HepG2 (cell line): Measurements from ENCODE around the gene CA10. TPM values are rescaled to one million over a fixed set of nuclear protein-coding genes. Genes with fewer than 3 reads are reported as not detected.
A peak's percentile ranks its signal among the peaks of the same experiment; 100 is the strongest.

Experiments used
- ATAC-seq: fragments of 200-7000 bp; cut with Tn5 transposase; 3 replicates; pipeline ENCODE4 v1.9.1; 2020; ENCODE audit warnings: mild to moderate bottlenecking, moderate library complexity
- BruUV-seq: library from RNA; stranded (reverse); fragments of 400-500 nt; replicated peaks from 2 replicates; lab custom pipeline; 2021; lab: Mats Ljungman, UMichigan
- CTCF ChIA-PET: fragments of 300-600 bp; formaldehyde crosslinking; extraction: SDS; loops from one replicate; lab custom pipeline; 2021; ENCODE audit warnings: low total read pairs, inconsistent platforms, low intra/inter-chr PET ratio; lab: Yijun Ruan, JAX
- POLR2A ChIA-PET: fragments of 350-600 bp; sonication (Branson Sonifier 250); formaldehyde crosslinking; loops from one replicate; lab custom pipeline; 2020; ENCODE audit warnings: antibody characterized with exemption, inconsistent platforms; lab: Yijun Ruan, JAX
- DNase-seq: peaks from one replicate; pipeline ENCODE4 v3.0.0-alpha.2; 2015; ENCODE audit warnings: low spot score
- FAIRE-seq: peaks from 3 replicates; lab custom pipeline; 2011; peaks lifted over from hg19 to GRCh38; lab: Jason Lieb, UNC
- H2AFZ ChIP-seq: one replicate; pipeline ENCODE4 v1.6.1; 2011; ENCODE audit warnings: low read length, inconsistent platforms
- H3K27ac ChIP-seq: fragments of 300-600 bp; 3 replicates; pipeline ENCODE4 v1.8.0; 2011; ENCODE audit warnings: mixed run types, mild to moderate bottlenecking, mixed read lengths, low read length, inconsistent platforms; ENCODE audit not compliant: insufficient read depth; ENCODE audit errors: extremely low read length
- H3K27me3 ChIP-seq, 2 experiments: fragments of 200-600 bp in 1 of 2; 2 replicates in 1 of 2; 3 replicates in 1 of 2; pipeline versions ENCODE4 v1.6.0 to v1.8.0; 2011; ENCODE audit warnings: low read length in 2 of 2, mild to moderate bottlenecking in 2 of 2, moderate library complexity in 2 of 2, inconsistent platforms in 1 of 2; ENCODE audit not compliant: insufficient read depth in 2 of 2, control insufficient read depth in 1 of 2
- H3K36me3 ChIP-seq, 2 experiments: fragments of 200-600 bp in 1 of 2; replicated peaks in 1 of 2; 2 replicates in 1 of 2; 3 replicates in 1 of 2; pipeline versions ENCODE4 v1.5.1 to v1.8.0; 2011; ENCODE audit warnings: low read length in 2 of 2, inconsistent platforms in 1 of 2; ENCODE audit not compliant: insufficient read depth in 2 of 2, control insufficient read depth in 1 of 2
- H3K4me1 ChIP-seq: 2 replicates; pipeline ENCODE4 v1.5.1; 2012; ENCODE audit warnings: low read length, inconsistent platforms; ENCODE audit not compliant: insufficient read depth
- H3K4me2 ChIP-seq: 2 replicates; pipeline ENCODE4 v1.6.0; 2011; ENCODE audit warnings: low read depth, low read length, inconsistent platforms
- H3K4me3 ChIP-seq, 3 experiments: fragments of 200-600 bp in 1 of 3; sonication (generic), shearing (Covaris generic) in 1 of 3; replicated peaks in 1 of 3; 2 replicates each; pipeline ENCODE4 v1.5.1; 2011 to 2016; ENCODE audit warnings: low read length in 3 of 3, inconsistent platforms in 2 of 3, low read depth in 2 of 3, mild to moderate bottlenecking in 2 of 3, control low read depth in 1 of 3, mixed read lengths in 1 of 3; ENCODE audit not compliant: insufficient read depth in 1 of 3
- H3K79me2 ChIP-seq: one replicate; pipeline ENCODE4 v1.6.1; 2011; ENCODE audit warnings: low read length, inconsistent platforms; ENCODE audit not compliant: insufficient read depth
- H3K9ac ChIP-seq: 2 replicates; pipeline ENCODE4 v1.6.0; 2011; ENCODE audit warnings: mild to moderate bottlenecking, low read depth, low read length, inconsistent platforms; ENCODE audit not compliant: insufficient read depth
- H3K9me3 ChIP-seq: 2 replicates; pipeline ENCODE4 v1.5.1; 2012; ENCODE audit warnings: mild to moderate bottlenecking, low read length
- H4K20me1 ChIP-seq: 2 replicates; pipeline ENCODE4 v1.6.0; 2011; ENCODE audit warnings: inconsistent platforms, mild to moderate bottlenecking, low read length, moderate library complexity; ENCODE audit not compliant: insufficient read depth
- BHLHE40 ChIP-seq: IDR thresholded peaks from 2 replicates; pipeline ENCODE4 v1.6.1; 2011; ENCODE audit warnings: low read length, improper control_type of control experiment
- MAFF ChIP-seq: IDR thresholded peaks from 2 replicates; pipeline ENCODE4 v1.6.1; 2011; ENCODE audit warnings: low read depth, low read length, improper control_type of control experiment
- MAFK ChIP-seq, 2 experiments: IDR thresholded peaks in 1 of 2; conservative IDR thresholded peaks in 1 of 2; 2 replicates each; pipeline ENCODE4 v1.6.1; 2011; ENCODE audit warnings: improper control_type of control experiment in 2 of 2, low read length in 2 of 2
- SIN3B ChIP-seq: fragments of 150-350 bp; IDR thresholded peaks from 2 replicates; pipeline ENCODE4 v1.6.1; 2014; ENCODE audit warnings: low read length
- SP1 ChIP-seq, 2 experiments: fragments of 450-650 bp in 1 of 2; sonication (generic) in 1 of 2; formaldehyde crosslinking in 1 of 2; IDR thresholded peaks; 2 replicates each; pipeline versions ENCODE4 v1.4.0 to v1.6.1; 2016 to 2020; ENCODE audit warnings: missing genetic modification reagents in 1 of 2
- ZNF276 ChIP-seq: sonication (generic); formaldehyde crosslinking; IDR thresholded peaks from 2 replicates; pipeline ENCODE4 v1.4.0; 2020; ENCODE audit warnings: mild to moderate bottlenecking, low read depth, missing genetic modification reagents
- ZNF598 ChIP-seq: sonication (generic); formaldehyde crosslinking; IDR thresholded peaks from 2 replicates; pipeline ENCODE4 v1.5.1; 2020; ENCODE audit warnings: mild to moderate bottlenecking, missing genetic modification reagents, borderline replicate concordance
- ZNF703 ChIP-seq: sonication (generic); formaldehyde crosslinking; IDR thresholded peaks from 2 replicates; pipeline ENCODE4 v1.5.1; 2020; ENCODE audit warnings: missing genetic modification reagents, mild to moderate bottlenecking, moderate library complexity, borderline replicate concordance
- WGBS: methylation state at CpG from one replicate; pipeline ENCODE4 v1.1.6; 2017; ENCODE audit warnings: low lambda C conversion rate; 5-methylcytosine and 5-hydroxymethylcytosine counted together
- in situ Hi-C: cut with HindIII; loops from 2 replicates; pipeline ENCODE4 v1.10.0; 2017; ENCODE audit warnings: low pct_unique_long_range_greater_than_20kb; ENCODE audit not compliant: extremely low pct_ligation_motif_present
- intact Hi-C: fragments of 100-400 bp; cut with micrococcal nuclease; formaldehyde crosslinking; loops from one replicate; pipeline ENCODE4 v1.10.0; 2022; ENCODE audit not compliant: unreplicated experiment
- polyA plus RNA-seq, 8 experiments: library from polyadenylated mRNA; depleted of rRNA in 3 of 8; stranded (reverse) in 7 of 8; unstranded in 1 of 8; fragments of >200 nt; fragmentation: Illumina TruSeq in 4 of 8; extraction: Trizol in 4 of 8; gene quantifications; 2 replicates each; pipeline versions ENCODE4 v1.2.1 to v1.2.3, GENCODE V29; 2011 to 2016; ENCODE audit warnings: low read depth in 4 of 8, missing spikeins in 1 of 8, mixed read lengths in 1 of 8; ENCODE audit not compliant: insufficient read depth in 1 of 8
- total RNA-seq, 5 experiments: library from RNA; depleted of rRNA; stranded (reverse); fragments of >200 nt; fragmentation: Illumina TruSeq; extraction: Trizol; gene quantifications; 2 replicates each; pipeline ENCODE4 v1.2.3, GENCODE V29; 2016; ENCODE audit warnings: low read depth in 1 of 5
- TF ChIP-seq, protein P1 (sequence below): sonication (generic); formaldehyde crosslinking; IDR thresholded peaks from 2 replicates; pipeline ENCODE4 v1.9.0; 2021; ENCODE audit warnings: missing genetic modification reagents, borderline replicate concordance
- TF ChIP-seq, protein P2 (sequence below): sonication (generic); formaldehyde crosslinking; IDR thresholded peaks from 2 replicates; pipeline ENCODE4 v1.4.0; 2020; ENCODE audit warnings: missing genetic modification reagents, borderline replicate concordance

The CA10 gene
- total and polyA plus RNA-seq, 2 of the 13 experiments (the other 11 are each of a cell fraction or from before 2014, with no cell fraction given): not detected

- no peak for ATAC-seq
- ChIA-PET CTCF (no interaction called here), POLR2A (no interaction called here)
- no peaks in the 10 kb centered on the region for H3K4me1 ChIP-seq
- no peaks in the 10 kb centered on the region for H3K79me2 ChIP-seq
- no peak overlapping the region for H2AFZ ChIP-seq
- no peak overlapping the region for H3K27ac ChIP-seq
- no peak overlapping the region for H3K4me2 ChIP-seq
- H4K20me1 ChIP-seq: no peaks in the 10 kb centered on the region
- intact Hi-C loops (no loop called here), in situ Hi-C loops (no loop called here)
- H3K4me3 ChIP-seq: no peak overlapping the region
- 13% methylated on average over 4 of the region's 4 CpGs for WGBS
- no peak for FAIRE-seq
- DNase-seq: no peak
- no TSS peak for BruUV-seq
- H3K9me3 ChIP-seq: no peaks in the 10 kb centered on the region
- TF ChIP-seq MAFF (peak; percentile 28; the same call in 1 of the 2 replicates), MAFK (conservative IDR thresholded peaks at IDR 0.05 in 1 of 2, IDR thresholded peaks at IDR 0.05 in 1 of 2; ENCODE audit: low read length in 2 of 2) (peak; percentile 54 to 62; a peak in 3 of 4 replicates), ZNF598 (CRISPR knock-in tag) (no peak), SP1 (IDR thresholded peaks at IDR 0.05) (no peak), SP1 (CRISPR knock-in tag; IDR thresholded peaks at IDR 0.05) (no peak)
- no peaks in the 10 kb centered on the region for H3K36me3 ChIP-seq
- no peak overlapping the region for H3K9ac ChIP-seq
- no peaks in the 10 kb centered on the region for H3K27me3 ChIP-seq
Observed at GRCh38 chr17:51815097-51815496, 343.4 kb downstream of the CA10 start.

DNA sequence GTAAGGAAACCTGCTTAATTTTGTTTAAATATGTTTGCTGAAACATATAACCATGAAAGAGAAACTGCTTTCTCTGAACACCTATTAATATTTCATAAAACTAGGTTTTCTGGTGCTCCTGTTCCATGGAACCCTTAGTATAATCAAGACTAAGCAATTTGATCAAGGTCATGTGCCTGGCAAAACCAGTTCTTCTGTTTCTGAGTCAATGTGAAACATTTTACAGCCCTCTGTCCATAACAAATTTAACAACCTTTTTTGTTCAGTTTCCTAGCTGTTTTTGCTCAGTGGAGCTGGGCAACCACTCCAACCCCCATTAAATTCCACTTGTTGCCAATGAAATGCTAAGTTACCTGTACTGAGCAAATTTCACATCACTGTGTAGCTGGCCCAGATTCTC lies 344.0 kb downstream of the CA10 start:
- ChIA-PET CTCF (no interaction called here), POLR2A (no interaction called here)
- no peaks in the 10 kb centered on the region for H4K20me1 ChIP-seq
- no peaks in the 10 kb centered on the region for H3K9me3 ChIP-seq
- no peaks in the 10 kb centered on the region for H3K27me3 ChIP-seq
- no peaks in the 10 kb centered on the region for H3K79me2 ChIP-seq
- intact Hi-C loops (no loop called here), in situ Hi-C loops (no loop called here)
- no TSS peak for BruUV-seq
- ATAC-seq: no peak
- no peak for FAIRE-seq
- H3K4me1 ChIP-seq: no peaks in the 10 kb centered on the region
- H3K9ac ChIP-seq: no peak overlapping the region
- no peak overlapping the region for H2AFZ ChIP-seq
- H3K4me2 ChIP-seq: no peak overlapping the region
- H3K4me3 ChIP-seq: no peak overlapping the region
- H3K27ac ChIP-seq: no peak overlapping the region
- DNase-seq: no peak
- H3K36me3 ChIP-seq: no peaks in the 10 kb centered on the region
- TF ChIP-seq, protein P1, sequence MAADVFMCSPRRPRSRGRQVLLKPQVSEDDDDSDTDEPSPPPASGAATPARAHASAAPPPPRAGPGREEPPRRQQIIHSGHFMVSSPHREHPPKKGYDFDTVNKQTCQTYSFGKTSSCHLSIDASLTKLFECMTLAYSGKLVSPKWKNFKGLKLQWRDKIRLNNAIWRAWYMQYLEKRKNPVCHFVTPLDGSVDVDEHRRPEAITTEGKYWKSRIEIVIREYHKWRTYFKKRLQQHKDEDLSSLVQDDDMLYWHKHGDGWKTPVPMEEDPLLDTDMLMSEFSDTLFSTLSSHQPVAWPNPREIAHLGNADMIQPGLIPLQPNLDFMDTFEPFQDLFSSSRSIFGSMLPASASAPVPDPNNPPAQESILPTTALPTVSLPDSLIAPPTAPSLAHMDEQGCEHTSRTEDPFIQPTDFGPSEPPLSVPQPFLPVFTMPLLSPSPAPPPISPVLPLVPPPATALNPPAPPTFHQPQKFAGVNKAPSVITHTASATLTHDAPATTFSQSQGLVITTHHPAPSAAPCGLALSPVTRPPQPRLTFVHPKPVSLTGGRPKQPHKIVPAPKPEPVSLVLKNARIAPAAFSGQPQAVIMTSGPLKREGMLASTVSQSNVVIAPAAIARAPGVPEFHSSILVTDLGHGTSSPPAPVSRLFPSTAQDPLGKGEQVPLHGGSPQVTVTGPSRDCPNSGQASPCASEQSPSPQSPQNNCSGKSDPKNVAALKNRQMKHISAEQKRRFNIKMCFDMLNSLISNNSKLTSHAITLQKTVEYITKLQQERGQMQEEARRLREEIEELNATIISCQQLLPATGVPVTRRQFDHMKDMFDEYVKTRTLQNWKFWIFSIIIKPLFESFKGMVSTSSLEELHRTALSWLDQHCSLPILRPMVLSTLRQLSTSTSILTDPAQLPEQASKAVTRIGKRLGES (CRISPR knock-in tag): no peak
- TF ChIP-seq, protein P2, sequence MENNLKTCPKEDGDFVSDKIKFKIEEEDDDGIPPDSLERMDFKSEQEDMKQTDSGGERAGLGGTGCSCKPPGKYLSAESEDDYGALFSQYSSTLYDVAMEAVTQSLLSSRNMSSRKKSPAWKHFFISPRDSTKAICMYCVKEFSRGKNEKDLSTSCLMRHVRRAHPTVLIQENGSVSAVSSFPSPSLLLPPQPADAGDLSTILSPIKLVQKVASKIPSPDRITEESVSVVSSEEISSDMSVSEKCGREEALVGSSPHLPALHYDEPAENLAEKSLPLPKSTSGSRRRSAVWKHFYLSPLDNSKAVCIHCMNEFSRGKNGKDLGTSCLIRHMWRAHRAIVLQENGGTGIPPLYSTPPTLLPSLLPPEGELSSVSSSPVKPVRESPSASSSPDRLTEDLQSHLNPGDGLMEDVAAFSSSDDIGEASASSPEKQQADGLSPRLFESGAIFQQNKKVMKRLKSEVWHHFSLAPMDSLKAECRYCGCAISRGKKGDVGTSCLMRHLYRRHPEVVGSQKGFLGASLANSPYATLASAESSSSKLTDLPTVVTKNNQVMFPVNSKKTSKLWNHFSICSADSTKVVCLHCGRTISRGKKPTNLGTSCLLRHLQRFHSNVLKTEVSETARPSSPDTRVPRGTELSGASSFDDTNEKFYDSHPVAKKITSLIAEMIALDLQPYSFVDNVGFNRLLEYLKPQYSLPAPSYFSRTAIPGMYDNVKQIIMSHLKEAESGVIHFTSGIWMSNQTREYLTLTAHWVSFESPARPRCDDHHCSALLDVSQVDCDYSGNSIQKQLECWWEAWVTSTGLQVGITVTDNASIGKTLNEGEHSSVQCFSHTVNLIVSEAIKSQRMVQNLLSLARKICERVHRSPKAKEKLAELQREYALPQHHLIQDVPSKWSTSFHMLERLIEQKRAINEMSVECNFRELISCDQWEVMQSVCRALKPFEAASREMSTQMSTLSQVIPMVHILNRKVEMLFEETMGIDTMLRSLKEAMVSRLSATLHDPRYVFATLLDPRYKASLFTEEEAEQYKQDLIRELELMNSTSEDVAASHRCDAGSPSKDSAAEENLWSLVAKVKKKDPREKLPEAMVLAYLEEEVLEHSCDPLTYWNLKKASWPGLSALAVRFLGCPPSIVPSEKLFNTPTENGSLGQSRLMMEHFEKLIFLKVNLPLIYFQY (CRISPR knock-in tag): no peak
- TF ChIP-seq ZNF276 (CRISPR knock-in tag) (no peak), SIN3B (no peak), BHLHE40 (no peak), ZNF703 (CRISPR knock-in tag) (no peak)
